ENCODE measurements around the gene TRIM54. TPM values are rescaled to one million over a fixed set of nuclear protein-coding genes. Genes with fewer than 3 reads are reported as not detected.

The TRIM54 gene
- total and polyA plus RNA-seq, 2 experiments from 2014 or later, result not detected

- 70% methylated on average over 12 of the region's 12 CpGs for WGBS (ENCODE audit: low lambda C conversion rate, missing lambda C conversion rate)
- Histone ChIP-seq H3K4me2 (no peak overlapping the region), H2AFZ (no peak overlapping the region)
Measured at GRCh38 chr2:27249159-27249890, 32.9 kb upstream of the TRIM54 start.

DNA sequence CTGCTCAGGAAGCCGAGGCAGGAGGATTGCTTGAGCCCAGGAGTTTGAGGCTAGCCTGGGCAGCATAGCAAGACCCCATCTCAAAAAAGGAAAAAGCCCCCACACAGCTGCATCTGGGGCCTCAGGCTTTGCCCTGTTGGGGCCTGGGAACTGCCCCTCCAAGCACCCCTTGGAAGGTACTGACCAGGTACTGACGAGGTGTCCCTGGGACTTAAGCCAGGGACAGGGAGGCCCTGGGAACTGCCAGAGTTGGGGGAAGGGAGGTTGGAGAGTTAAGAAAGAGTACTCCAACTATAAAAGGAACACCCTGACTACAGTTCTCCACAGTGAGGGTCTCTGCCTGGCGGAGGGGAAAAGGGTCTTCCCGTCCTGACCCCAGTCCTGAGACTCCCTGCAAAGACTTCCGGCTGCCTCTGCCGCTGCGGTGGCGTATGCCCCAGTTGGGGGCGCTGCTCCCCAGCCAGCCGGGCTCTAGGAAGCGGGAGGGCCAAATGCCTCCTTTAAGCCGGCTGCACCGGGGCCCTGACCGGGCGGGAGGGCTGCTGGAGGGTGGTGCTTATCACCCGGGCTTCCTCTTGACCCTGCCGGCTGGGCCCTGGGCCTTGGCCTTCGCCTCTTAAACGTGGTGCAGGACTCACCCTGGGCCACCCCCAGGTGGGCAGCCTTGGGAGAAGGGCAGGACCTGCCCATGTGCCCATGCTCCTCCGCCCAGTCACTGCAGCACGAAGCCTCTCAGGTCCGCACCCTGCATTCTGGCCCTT, 32.2 kb upstream of the TRIM54 start:
- Histone ChIP-seq H3K9me3 (ENCODE audit: low read depth) (no peaks in the 10 kb centered on the region), H3K4me2 (no peak overlapping the region), H4K20me1 (ENCODE audit: insufficient read depth, poor library complexity, severe bottlenecking) (no peaks in the 10 kb centered on the region), H3K4me3 (no peak overlapping the region), H3K4me1 (ENCODE audit: insufficient read depth) (no peaks in the 10 kb centered on the region), H3K27ac (no peak overlapping the region), H2AFZ (no peak overlapping the region), H3K9me2 (replicated peaks; ENCODE audit: insufficient read depth) (no peaks in the 10 kb centered on the region), H3K36me3 (replicated peaks; ENCODE audit: insufficient read depth, low read depth) (no peaks in the 10 kb centered on the region), H3K79me2 (no peaks in the 10 kb centered on the region), H3K27me3 (peaks cover 20% of the 10 kb centered on the region)
- TF ChIP-seq EZH2 (IDR thresholded peaks at IDR 0.05; ENCODE audit: borderline replicate concordance) (no peak), CTCF (IDR thresholded peaks at IDR 0.05; ENCODE audit: poor library complexity) (peak; percentile 61), EZH2phosphoT487 (IDR thresholded peaks at IDR 0.05; ENCODE audit: low read depth, severe bottlenecking, unreplicated experiment) (no peak)
- peak; percentile 69 for DNase-seq (ENCODE audit: low spot score)
- WGBS (ENCODE audit: low lambda C conversion rate, missing lambda C conversion rate), result 22% methylated on average over 20 of the region's 22 CpGs

More at GRCh38 chr2:27249159-27249890, 32.9 kb upstream of the TRIM54 start:
- Histone ChIP-seq H3K27me3 (peaks cover 18% of the 10 kb centered on the region), H3K36me3 (replicated peaks; ENCODE audit: insufficient read depth, low read depth) (no peaks in the 10 kb centered on the region), H4K20me1 (ENCODE audit: insufficient read depth, poor library complexity, severe bottlenecking) (no peaks in the 10 kb centered on the region), H3K27ac (no peak overlapping the region), H3K9me3 (ENCODE audit: low read depth) (no peaks in the 10 kb centered on the region), H3K79me2 (no peaks in the 10 kb centered on the region), H3K9me2 (replicated peaks; ENCODE audit: insufficient read depth) (no peaks in the 10 kb centered on the region), H3K4me1 (ENCODE audit: insufficient read depth) (no peaks in the 10 kb centered on the region), H3K4me3 (no peak overlapping the region)
- TF ChIP-seq CTCF (IDR thresholded peaks at IDR 0.05; ENCODE audit: poor library complexity), result no peak
- TF ChIP-seq EZH2 (IDR thresholded peaks at IDR 0.05; ENCODE audit: borderline replicate concordance), result no peak
- no peak for TF ChIP-seq EZH2phosphoT487 (IDR thresholded peaks at IDR 0.05; ENCODE audit: low read depth, severe bottlenecking, unreplicated experiment)
- DNase-seq (ENCODE audit: low spot score), result no peak

DNA sequence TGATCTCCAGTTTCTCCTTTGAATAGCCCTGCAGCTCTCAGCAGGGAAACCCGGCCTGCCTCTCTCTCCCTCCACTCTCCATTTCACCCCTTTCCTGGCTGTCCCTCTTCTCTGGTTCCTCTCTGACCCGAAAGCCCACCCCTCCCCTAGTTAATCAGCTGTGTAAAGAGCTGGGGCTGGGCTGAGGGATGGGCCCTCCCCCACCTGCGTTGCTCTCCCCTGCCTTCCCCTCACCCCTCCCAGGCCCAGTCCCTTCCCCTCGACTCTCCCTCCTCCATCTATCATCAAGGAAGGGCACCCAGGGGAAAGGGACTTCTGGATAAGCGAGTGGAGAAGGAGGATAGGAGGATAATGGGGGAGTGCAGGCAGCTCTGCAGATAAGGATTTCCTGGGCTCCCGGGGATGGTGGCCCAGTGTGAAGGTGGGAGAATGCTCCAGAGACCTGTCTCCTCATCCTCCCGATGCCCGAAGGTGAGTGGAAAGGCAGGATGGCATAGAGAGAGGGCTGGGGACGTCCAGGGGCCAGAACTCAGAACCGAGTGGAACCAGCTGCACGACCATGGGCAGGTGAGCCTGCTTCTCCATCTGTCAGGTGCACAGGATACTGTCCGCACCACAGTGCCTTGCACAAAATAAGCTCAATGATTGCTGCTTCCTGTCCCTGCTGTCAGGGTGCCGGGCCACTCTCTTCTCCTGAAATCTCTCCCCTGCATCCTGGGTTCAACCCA, 31.4 kb upstream of the TRIM54 start:
- H4K20me1 ChIP-seq (ENCODE audit: insufficient read depth, poor library complexity, severe bottlenecking), result no peaks in the 10 kb centered on the region
- no peak overlapping the region for H3K27ac ChIP-seq
- TF ChIP-seq EZH2 (IDR thresholded peaks at IDR 0.05; ENCODE audit: borderline replicate concordance), result no peak
- TF ChIP-seq CTCF (IDR thresholded peaks at IDR 0.05; ENCODE audit: poor library complexity), result no peak
- no peak for TF ChIP-seq EZH2phosphoT487 (IDR thresholded peaks at IDR 0.05; ENCODE audit: low read depth, severe bottlenecking, unreplicated experiment)
- H3K36me3 ChIP-seq (replicated peaks; ENCODE audit: insufficient read depth, low read depth), result no peaks in the 10 kb centered on the region
- H3K4me3 ChIP-seq, result no peak overlapping the region
- DNase-seq (ENCODE audit: low spot score), result no peak
- no peaks in the 10 kb centered on the region for H3K4me1 ChIP-seq (ENCODE audit: insufficient read depth)
- no peaks in the 10 kb centered on the region for H3K9me3 ChIP-seq (ENCODE audit: low read depth)
- H3K27me3 ChIP-seq, result peaks cover 28% of the 10 kb centered on the region
- no peaks in the 10 kb centered on the region for H3K79me2 ChIP-seq
- no peaks in the 10 kb centered on the region for H3K9me2 ChIP-seq (replicated peaks; ENCODE audit: insufficient read depth)
- H2AFZ ChIP-seq, result no peak overlapping the region
- 67% methylated on average over 12 of the region's 13 CpGs for WGBS (ENCODE audit: low lambda C conversion rate, missing lambda C conversion rate)
- H3K4me2 ChIP-seq, result no peak overlapping the region
